GM21381 (cell line): ENCODE results near the gene PNCK.

Source experiments
- ATAC-seq: cut with Tn5 transposase; IDR thresholded peaks from one replicate; pipeline ENCODE4 v1.9.1; 2021; ENCODE audit warnings: mild to moderate bottlenecking, moderate library complexity; ENCODE audit not compliant: unreplicated experiment

Gene PNCK

GRCh38 chrX:153642051-153642654 lies 31.5 kb downstream of the PNCK start:
- ATAC-seq = no peak

- ATAC-seq = no peak
Measured at GRCh38 chrX:153641627-153642026, 32.0 kb downstream of the PNCK start.

GRCh38 chrX:153640736-153641575 lies 32.7 kb downstream of the PNCK start:
- no peak for ATAC-seq

- ATAC-seq = no peak
Measured at GRCh38 chrX:153640045-153640686, 33.4 kb downstream of the PNCK start.

- no peak for ATAC-seq
Measured at GRCh38 chrX:153639177-153640044, 34.2 kb downstream of the PNCK start.

GRCh38 chrX:153638436-153639176 lies 35.0 kb downstream of the PNCK start:
- no peak for ATAC-seq

- ATAC-seq = no peak
Measured at GRCh38 chrX:153638041-153638371, 35.6 kb downstream of the PNCK start.

GRCh38 chrX:153637121-153638040 lies 36.2 kb downstream of the PNCK start:
- ATAC-seq = no peak

GRCh38 chrX:153636716-153637115 lies 36.9 kb downstream of the PNCK start:
- ATAC-seq = no peak

- ATAC-seq = no peak
Measured at GRCh38 chrX:153635788-153636668, 37.6 kb downstream of the PNCK start.

GRCh38 chrX:153635388-153635787 lies 38.2 kb downstream of the PNCK start:
- ATAC-seq = no peak

- ATAC-seq = no peak
Measured at GRCh38 chrX:153634832-153635231, 38.8 kb downstream of the PNCK start.

- ATAC-seq = no peak
Measured at GRCh38 chrX:153634236-153634635, 39.4 kb downstream of the PNCK start.

- ATAC-seq = no peak
Measured at GRCh38 chrX:153633607-153634180, 39.9 kb downstream of the PNCK start.

GRCh38 chrX:153633048-153633447 lies 40.6 kb downstream of the PNCK start:
- ATAC-seq = no peak

GRCh38 chrX:153632595-153632946 lies 41.0 kb downstream of the PNCK start:
- no peak for ATAC-seq

GRCh38 chrX:153631907-153632594 lies 41.6 kb downstream of the PNCK start:
- no peak for ATAC-seq

GRCh38 chrX:153631346-153631745 lies 42.3 kb downstream of the PNCK start:
- ATAC-seq = no peak
